Measurements from ENCODE around the gene TTC29.

GRCh38 chr4:146844761-146845160 lies 100.9 kb downstream of the TTC29 start:
- TF ChIP-seq CTCF (IDR thresholded peaks at IDR 0.05; ENCODE audit: low read length) (no peak), EZH2 (IDR thresholded peaks at IDR 0.05; ENCODE audit: borderline replicate concordance, low read length) (no peak)
